IPS DF 4.7 (cell line): ENCODE data around the gene KRT86.
"Not testable (repeated sequence)": the region's sequence is repeated elsewhere in the genome, so short reads cannot be mapped to it uniquely, and the experiment has no call there.

ENCODE experiments used
- DNase-seq: peaks from one replicate; pipeline ENCODE4 v3.0.0-alpha.2; 2013; ENCODE audit warnings: low spot score; ENCODE audit errors: extremely low read depth

Gene KRT86

DNA sequence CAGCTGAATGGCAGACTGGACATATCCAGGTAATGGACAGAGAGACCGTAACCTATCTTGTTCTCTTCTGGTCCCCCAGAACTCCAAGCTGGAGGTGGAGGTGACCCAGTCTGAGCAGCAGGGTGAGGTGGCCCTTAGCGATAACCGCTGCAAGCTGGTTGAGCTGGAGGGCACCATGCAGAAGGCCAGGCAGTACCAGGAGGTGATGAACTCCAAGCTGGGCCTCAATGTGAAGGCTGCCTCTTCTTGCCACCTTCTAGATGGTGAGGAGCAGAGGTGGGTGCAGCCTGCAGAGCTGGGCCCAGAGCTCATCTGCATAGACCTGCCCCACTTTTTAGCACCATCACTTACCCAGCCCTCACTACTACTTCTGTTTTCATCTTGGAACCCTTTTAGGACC lies 7.2 kb upstream of the KRT86 start:
- DNase-seq, result no peak

DNA sequence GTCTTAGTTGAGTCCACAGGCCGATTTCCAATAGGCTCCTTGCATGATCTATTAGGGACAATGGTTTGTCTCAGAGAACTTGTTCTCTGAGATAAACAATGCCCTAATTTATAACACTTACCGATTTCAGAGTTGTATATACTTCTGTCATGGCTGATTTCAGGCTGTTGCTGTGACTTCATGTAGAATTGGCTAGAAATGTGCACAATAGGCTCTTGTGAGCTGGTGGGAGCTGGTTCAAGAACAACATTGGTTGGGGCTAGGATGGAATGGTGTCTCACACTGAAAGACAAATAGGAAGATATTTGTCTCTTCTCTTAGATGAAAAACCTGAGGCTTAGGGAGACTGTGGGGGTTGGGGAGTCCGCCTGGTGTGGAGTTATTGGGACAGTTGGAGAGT lies 6.7 kb upstream of the KRT86 start:
- no peak for DNase-seq

DNA sequence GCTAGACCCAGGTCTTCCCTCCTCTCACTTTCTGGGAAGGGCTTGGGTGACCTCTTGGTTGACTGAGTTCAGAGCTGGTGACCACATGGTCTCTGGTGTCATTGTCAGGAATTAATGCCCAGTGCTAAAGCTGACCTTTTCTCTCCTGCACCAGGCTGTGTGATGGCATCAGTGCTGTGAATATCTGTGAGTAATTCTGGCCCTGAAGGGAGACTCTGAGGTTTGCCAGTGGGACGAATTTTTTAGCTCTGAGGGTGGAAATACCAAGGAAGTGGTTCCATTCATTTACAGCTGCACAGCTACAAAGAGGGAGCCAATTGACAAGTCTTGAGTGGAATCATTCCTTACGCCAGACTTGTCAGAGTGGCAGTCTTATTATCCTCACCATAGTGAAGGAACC lies 6.2 kb upstream of the KRT86 start:
- no peak for DNase-seq

DNA sequence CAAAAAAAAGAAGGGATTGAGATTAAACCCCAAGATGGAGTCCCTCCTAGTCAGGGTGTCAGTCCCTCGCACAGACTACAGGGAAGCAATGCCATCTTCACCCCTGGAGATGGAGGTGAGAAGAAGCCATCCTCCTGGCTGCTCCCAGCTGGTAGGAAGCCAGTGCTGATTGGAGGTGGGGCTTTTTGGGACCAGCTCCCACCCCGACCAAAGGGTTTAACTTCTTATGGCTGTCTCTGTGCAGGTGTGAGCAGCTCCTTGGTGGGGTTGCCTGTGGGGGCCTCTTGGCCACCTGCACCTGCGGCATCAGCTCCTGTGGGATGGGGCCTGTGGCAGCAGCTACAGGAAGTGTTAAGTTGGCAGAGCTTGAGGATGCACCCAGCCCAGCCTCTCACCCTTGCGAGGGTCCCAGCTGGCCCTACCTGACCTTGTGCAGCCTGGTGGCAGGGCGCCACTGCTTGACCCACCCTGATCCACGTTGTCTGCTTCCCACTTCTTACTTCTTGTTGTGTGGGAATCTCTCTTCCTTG lies 3.8 kb upstream of the KRT86 start:
- no peak for DNase-seq

DNA sequence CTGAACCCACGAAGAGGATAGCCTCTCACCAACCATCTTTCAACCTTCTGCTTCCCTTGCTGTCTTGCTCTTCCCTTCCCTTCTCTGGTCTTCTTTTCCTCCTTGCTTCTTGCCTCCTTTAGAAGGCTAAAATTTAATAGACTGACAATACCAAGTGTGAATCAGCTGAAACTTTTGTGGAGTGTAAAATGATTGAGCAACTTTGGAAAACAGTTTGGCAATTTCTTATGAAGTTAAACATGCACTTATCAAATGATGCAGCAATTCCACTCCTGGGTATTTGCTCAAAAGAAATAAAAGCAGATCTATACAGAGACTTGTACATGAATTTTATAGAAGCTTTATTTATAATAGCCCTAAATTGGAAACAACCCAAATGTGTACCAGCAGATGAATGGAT lies 3.3 kb upstream of the KRT86 start:
- no peak for DNase-seq

DNA sequence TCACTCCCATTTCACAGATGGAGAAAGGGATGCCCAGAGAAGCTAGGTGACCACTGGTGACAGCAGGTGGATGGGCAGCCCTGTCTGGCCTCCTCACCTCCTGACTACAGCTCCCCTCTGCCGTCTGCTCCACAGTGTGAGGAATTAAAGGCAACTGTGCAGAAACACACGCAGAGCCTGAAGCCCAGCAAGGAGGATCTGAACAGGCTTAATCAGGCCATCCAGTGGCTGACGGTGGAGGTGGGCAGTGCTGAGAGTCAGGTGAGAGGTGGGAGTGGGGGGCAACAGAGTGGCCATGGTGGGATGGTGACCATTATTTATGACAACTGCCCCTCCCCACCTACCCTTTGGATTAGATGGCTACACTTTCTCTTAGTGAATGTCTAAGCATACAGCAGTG lies 1.2 kb downstream of the KRT86 start:
- no peak for DNase-seq

DNA sequence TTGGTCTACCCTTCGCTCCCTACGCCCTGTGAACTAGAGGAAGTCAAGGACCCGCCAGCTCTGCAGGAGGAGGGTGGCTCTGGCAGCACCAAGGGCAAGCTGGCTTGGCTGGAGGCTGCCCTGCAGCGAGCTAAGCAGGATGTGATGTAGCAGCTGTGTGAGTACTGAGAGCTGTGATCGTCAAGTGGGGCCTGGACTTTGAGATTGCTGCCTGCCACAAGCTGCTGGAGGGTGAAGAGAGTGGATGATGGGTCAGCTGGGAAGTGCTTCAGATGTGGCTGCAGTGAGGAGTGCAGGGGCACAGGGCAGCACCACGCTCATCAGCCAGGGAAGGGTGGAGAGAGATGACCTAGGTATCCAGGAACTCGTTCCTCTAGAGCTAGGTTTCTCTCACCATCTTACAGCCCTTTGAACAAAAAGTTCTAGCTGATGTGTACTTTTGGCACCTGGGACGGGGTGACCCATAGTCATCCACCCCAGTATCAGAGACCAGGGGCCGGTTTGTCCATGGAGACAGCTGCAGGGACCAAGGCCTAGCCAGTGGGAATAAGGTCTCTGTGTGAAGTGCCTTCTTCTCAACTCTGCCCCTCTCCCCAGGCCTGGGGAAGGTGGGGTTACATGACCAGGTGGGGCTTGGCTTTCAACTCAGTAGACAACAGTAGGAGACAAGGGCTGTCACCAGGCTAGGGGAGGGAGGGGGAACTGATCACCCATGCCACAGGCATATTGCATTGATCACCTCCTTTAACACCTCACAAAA lies 3.2 kb downstream of the KRT86 start:
- DNase-seq, result no peak

DNA sequence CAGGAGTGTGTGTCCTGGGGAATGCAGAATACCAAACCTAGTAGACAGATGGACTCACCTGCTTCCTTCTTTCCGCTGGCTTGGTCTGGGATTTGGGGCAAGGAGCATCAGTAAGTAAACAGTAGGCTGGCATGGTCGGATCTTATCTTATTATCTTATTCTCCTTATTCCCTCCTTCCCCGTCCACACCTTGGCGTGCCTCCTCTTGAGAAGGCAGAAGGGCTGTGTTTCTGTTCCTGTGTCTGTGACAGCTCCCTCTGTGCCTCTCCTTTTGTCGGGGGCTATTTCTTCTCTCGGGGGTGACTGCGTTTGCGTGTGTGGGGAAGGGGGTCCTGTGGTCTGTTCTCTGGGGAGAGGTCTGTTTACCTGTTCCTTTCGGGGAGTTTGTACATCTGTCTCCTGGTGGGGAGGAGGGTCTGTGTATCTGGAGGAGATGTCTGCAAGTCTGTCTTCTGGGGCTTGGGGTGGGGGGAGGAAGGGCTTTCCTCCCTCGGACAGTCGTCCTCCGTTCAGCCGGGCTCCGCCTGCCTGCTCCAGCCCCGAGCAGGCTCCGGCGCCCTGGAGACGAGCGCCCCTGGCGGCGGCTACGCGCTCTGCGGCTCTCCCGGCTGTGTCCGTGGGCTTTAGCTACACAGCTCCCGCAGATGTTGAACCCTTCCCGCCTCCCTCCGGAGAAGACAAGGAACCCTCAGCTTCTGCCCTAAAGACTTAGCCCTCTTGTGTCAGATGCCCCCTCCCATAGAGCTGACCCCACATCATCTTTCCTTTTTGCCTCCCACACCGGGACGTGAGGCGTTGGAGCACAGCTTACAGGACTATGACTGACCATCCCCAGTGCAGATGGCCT lies 4.4 kb downstream of the KRT86 start:
- DNase-seq, result no peak

DNA sequence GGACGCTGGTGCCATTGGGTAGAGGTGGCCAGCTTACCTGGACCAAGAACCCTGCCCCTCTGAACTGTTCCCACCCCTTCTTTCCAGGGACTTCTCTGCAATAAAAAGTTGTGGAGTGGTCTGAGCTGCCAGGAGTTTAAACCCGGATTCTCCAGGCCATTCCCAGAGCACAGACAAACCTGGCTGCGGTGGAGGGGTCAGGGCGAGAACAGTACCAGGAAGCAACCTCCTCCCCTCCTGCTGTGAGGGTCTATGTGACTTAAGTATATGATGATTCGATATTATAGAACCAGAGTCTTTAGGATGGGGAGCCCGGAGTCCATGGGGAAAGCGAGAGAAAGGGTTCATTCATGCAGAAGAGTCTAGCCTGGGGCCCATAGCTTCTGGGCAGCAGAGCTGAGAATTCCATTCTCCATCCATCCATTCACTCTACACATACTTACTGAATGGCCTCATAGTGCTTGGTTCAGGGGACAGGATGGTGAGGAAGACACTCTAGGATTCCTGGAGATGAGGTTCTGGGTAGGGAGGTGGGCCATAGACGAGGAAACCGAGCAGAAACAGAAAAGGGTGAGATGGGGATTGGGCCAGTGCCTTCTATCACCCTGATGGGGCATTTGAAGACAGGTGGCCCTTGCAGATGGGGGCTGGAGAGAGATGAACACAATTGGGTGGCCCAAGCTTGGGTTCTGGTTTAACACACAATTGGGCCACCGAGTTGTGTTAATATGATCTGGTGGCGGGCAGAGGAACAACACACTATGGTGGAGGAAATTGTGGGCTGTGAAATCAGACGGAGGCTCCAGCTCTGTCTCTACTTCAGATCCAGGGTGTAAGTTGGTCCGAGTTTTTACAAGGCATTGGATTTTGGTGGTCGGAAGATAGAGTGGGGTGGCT lies 5.2 kb downstream of the KRT86 start:
- DNase-seq, result no peak

DNA sequence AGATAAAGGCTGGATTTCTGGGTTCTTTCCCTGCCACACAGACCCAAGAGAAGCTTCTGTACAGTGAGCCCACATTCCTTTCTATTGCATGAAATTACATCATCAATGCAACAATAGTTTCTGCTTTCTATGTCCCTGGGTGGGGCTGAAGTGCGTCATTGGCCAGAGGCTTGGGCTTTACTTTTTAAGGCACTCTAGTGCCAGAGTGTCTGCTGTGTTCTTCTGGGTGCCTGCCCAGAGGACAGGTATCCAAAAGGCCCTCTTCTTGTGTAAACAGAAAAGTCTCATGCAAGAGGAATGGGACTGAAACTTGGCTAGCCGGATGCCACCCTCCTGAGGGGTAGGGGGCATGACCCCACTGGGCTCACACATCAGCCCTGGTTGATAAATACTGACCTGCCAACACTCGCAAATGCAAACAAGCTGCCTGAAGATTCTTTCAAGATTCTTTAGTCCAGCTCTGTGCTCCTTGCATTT lies 5.9 kb downstream of the KRT86 start:
- no peak for DNase-seq

DNA sequence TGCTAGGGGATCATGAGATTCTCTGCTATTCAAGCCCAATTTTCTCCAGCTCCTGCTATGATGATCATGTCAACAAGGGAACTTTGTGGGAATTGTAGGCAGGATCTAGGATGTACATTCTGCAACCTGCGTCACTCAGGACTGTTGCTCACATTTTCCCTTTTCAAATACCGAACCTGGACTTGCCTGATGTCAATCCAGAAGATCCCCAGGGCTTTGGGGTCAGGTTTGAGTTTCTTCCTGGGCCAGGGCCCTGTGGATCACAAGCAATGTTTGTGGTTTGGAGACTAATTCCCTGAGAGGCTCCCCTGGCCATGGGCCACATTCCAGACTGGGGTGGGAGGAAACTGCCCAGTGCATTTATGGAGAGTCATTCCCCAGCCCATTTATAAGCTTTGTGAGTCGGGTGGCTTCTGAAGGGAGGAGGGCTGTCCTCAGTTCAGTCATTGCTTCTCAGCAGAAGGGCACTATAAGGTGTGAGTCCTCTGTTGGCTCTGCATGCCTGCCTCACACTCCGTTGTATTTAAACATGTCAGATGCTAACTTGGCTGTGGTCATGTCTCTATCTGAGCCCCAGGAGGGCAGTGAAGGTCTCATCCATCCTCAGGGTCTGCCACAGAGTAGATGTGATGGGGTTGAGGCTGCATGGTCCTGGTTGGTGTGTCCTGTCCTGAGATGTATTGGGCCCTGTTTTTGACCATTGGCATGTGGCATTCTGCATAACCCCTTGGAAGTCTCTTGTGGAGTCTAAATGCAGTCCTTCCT lies 6.5 kb downstream of the KRT86 start:
- DNase-seq, result no peak

DNA sequence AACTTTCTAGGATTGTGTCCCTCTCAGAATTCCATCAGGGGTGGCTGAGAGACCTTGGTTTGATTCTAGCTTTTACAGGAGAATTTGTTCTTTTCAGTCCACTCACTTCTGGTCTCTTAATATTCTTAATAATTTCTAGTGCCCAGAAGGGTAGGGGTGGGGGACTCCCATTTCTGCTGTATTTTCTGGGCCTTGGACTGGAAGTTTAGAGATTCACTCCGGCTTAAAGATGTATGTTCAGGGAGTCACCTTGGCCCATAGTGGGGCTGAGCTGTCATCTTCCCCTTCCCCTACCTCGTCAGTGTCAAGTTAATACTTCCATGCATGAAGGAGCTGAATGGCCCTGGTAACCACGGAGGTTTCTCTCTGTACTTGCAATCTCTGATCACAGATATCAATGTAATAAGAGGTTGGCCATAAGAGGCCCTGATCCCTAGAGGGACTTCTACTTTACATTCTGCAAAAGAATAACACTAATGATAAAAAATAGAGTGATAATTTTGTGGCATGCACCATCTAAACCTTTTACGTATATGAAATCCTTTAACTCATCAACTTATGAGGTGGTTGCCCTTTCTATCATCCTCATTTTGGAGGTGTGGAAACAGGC lies 10.2 kb downstream of the KRT86 start:
- DNase-seq, result no peak

DNA sequence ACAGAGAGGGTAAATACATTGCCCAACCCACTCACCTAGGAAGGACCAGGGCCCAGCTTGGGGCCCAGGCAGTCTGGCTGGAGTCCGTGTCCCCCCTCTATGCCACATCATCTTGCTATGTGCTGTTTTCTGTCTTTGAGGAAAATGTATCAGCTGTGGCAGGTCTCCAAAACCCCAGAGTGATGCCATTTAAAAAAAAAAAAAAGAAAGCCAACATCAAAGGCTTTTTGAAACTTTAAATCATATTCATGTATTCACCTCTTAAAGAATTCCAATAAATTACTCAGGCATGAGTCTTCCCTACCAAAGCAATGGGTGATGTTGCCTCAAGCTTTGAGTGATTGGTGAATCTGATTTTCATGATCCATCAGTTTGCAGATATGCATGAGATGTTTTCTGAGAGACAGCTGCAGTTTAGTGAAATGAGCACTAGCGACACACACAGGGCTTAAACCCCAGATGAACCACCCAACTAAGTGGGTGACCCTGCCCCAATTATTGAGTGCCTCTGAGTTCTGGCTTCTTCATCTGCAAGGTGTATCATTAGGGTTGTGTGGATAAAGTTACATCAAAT lies 10.8 kb downstream of the KRT86 start:
- no peak for DNase-seq

DNA sequence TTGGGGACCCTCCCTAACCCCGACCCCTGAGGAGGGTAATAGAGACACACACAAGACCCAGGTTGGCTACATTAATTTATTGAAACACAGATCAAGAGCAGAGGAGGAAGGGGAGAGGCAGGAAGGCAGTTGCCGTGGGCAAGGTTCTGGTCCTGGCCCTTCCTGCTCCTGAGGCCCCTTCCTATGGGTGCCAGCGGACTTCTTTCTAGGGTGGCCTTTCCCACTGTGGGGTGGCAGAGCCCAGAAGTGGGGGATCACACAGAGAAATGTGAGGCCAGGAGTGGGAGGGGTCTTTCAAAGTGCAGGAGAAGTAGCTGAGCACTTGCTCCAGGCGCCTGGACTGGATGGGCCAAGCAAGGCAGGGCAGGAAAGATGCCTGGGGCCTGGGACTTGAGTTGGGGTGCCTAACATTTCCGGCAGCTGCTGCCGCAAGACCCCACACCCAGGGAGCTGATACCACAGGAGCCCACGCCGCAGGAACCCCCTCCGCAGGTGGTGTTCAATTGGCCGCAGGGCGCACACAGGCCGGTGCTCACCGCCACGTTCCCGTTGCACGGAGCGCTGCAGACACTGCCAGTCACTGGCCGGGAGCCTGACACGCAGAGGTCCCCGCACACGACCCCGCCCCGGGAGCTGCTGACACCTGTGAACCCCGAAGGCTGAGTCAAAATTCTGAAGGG lies 11.5 kb downstream of the KRT86 start:
- no peak for DNase-seq

DNA sequence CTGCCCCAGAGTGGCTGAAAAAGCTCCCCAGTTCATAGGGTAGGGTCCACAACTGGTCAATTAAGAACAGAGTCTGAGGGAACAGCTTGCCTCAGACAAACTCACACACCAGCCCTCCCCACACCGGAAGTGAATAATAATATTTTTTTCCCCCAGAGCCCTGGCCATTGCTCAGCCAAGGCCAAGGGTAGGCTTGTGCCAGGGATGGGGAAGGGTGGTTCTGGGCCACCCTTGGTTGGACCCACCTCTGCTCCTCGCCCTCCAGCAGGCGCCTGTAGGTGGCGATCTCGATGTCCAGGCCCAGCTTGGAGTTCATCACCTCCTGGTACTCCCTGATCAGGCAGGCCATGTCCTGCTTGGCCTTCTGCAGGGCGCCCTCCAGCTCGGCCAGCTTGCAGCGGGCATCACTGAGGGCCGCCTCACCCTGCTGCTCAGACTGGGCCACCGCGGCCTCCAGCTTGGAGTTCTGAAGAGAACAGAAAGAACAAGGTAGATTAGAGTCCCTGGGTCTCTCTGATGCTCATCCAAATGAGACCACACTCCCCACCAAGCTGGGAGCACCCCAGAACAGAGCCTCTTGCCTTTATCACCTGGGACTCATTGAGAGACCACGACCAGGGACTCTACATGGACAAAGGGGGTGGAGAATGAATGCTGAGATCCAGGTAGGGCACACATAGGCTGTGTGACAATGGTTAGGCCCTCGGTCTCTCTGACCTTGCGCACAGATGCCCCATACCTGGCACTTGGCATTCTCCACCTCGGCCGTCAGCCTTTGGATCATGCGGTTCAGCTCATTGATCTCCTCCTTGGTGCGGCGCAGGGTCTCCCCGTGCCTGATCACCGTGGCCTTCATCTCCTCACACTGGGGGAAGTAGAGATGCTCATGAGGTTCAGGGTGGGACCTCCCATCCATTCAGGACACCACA lies 12.7 kb downstream of the KRT86 start:
- DNase-seq, result not testable (repeated sequence)

DNA sequence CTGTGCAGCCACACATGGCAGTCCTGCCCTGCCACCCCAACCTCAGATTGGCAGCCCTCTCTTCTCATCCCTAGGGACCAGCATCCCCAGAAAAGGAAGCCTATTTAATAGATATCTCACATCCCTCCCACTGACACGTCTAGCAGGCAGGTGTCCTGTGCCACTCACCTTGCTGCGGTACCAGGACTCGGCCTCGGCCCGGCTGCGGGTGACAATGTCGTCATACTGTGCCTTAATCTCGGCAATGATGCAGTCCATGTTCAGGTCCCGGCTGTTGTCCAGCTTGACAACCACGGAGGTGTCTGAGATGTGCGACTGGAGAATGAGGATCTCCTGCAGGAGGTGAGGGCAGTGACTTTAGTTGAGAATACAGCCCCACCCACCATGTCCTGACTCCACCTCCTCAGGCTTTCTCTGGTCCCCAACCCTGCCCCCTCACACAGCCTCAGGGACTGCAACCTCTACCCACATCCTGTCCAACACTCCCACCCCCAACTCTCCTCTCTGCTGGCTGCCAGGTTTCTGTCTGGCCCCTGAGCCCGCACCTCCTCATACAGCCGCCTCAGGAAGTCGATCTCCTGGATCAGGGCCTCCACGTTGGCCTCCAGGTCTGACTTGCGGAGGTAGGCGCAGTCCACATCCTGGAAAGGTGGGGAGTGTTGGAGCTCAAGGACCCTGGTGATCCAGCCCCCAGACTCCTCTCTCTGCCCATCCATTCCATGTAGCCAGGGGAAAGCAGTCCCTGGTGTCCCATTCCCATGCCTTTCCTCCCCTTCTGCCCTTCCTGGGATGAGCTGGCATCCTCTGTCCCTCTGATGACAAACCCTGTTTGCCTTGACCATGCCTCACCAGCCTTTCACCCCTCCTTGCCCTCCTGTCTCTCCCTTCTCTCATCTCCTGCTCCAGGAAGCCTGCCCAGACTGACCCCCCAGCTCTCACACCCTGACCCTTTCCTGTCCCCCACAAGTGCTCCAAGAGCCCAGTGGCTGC lies 13.7 kb downstream of the KRT86 start:
- DNase-seq, result not testable (repeated sequence)
